ENCODE data around the gene RBMS2.

RBMS2 gene

DNA sequence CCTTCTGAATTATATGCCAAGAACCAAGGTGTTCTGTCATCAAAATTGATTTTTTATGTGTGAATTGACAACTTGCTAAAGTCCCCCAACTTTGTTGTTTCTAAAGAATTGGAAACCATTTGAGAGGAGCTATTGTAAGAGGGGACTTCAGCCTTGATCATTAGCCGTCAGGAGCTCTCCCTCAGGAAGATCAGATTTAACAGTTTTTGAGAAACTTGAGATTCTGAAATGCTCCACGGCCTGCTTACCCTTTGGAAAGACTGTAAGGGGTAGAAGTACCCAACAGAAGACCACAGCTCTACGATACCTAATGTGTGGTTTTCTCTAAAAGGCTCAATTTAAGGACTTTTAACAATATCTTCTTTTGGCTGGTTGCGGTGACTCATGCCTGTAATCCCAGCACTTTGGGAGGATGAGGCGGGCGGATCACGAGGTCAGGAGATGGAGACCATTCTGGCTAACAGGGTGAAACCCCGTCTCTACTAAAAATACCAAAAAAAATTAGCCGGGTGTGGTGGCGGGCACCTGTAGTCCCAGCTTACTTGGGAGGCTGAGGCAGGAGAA, 57.4 kb downstream of the RBMS2 start:
- Mint-ChIP-seq H3K27ac (no peak overlapping the region), H3K4me1 (peaks cover 27% of the 10 kb centered on the region), H3K27me3 (no peaks in the 10 kb centered on the region), H3K4me3 (no peak overlapping the region), H3K9me3 (no peaks in the 10 kb centered on the region), H3K36me3 (no peaks in the 10 kb centered on the region)
- CTCF ChIA-PET, result interaction anchor here (7.9 kb wide), 1 partner anchor 65 kb away, joined by 66 read pairs; no protein-coding TSS in a partner anchor
- DNase-seq, result no peak

DNA sequence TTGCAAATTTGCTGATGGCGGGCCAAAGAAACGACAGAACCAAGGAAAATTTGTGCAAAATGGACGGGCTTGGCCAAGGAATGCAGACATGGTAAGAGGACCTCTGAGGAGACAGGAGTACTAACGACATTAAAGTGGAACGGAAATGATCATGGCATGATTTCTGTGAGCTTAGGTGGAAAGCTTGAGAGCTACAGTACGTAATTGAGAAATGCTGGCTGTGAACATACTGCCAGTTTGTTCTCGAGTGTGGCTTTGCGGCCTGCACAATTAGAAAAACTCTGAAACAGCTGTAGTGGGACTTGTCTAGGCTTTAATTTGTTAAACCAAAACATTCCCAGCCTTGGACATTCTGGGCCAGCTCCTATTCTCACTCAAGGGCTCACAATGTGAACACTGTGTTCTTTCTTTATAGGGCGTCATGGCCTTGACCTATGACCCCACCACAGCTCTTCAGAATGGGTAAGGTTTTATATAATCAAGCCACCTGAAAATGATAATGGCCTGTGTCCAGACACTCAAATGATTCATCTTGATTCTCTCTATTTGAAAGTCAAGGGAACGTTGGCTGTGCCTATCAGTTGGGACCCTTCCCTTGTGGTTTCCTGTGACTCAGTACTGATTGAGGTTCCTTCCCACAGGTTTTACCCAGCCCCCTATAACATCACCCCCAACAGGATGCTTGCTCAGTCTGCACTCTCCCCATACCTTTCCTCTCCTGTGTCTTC, 60.0 kb downstream of the RBMS2 start:
- DNase-seq, result peak; percentile 28
- H3K27ac Mint-ChIP-seq, result peak overlapping the region; percentile 81
- H3K4me3 Mint-ChIP-seq, result no peak overlapping the region

DNA sequence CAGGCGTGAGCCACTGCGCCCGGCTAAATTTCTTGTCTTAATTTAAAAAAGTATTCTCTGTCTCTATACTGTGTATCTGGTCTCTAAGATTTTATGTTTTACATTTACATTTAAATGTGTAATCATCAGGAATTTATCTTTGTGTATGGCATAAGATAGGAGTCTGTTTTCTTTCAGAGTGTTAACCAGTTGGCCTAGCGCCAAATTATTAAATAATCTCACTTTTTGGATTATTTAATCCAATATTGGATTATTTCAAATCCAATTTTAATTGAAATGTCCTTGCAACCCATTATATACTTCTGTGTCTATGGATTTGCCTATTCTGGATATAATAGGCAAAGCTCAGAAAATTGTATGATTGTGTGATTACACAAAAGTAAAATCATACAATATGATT, 63.5 kb downstream of the RBMS2 start:
- Mint-ChIP-seq H3K4me3 (no peak overlapping the region), H3K4me1 (peaks cover 28% of the 10 kb centered on the region), H3K9me3 (no peaks in the 10 kb centered on the region), H3K27ac (no peak overlapping the region), H3K36me3 (no peaks in the 10 kb centered on the region), H3K27me3 (peaks cover 1% of the 10 kb centered on the region)
- CTCF ChIA-PET, result interaction anchor here (0.6 to 1.6 kb wide), 2 partner anchors 12 to 94 kb away, joined by 3 to 4 read pairs; no protein-coding TSS in a partner anchor
- DNase-seq, result no peak

More for the DNA sequence above, 60.0 kb downstream of the RBMS2 start:
- Mint-ChIP-seq H3K9me3 (no peaks in the 10 kb centered on the region), H3K36me3 (no peaks in the 10 kb centered on the region), H3K27me3 (no peaks in the 10 kb centered on the region), H3K4me1 (peaks cover 27% of the 10 kb centered on the region)
- CTCF ChIA-PET, result interaction anchor here (0.6 to 2.3 kb wide), 8 partner anchors 9 to 424 kb away, joined by 3 to 15 read pairs (median 6); no protein-coding TSS in a partner anchor

DNA sequence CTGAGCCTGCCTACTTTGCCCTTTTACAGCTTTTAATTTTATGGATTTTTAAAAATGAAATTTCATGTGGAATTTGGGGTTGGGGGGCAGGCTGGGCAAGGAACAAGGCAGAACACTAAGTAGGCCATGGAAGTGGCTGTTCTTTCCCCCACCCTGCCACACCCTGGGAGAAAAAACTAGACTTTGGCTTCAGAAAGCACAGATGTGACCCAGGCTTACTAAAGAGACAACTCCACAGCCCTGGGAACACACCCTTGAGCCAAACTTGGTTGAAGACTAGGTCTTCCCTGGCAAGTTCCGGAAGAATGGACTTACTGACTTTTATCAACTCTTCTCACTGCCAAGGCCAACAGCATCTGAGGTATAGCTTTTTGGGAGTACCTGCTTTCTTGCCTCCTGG, 68.2 kb downstream of the RBMS2 start:
- CTCF ChIA-PET, result interaction anchor here (0.8 to 6.6 kb wide), 9 partner anchors 9 to 398 kb away, joined by 3 to 47 read pairs (median 15); partner anchors contain the start of gene RBMS2
- peaks cover 2% of the 10 kb centered on the region for H3K4me1 Mint-ChIP-seq
- H3K27me3 Mint-ChIP-seq, result peaks cover 6% of the 10 kb centered on the region
- H3K36me3 Mint-ChIP-seq, result peaks cover 2% of the 10 kb centered on the region
- H3K9me3 Mint-ChIP-seq, result no peaks in the 10 kb centered on the region
- no peak overlapping the region for H3K27ac Mint-ChIP-seq
- DNase-seq, result no peak
- no peak overlapping the region for H3K4me3 Mint-ChIP-seq

DNA sequence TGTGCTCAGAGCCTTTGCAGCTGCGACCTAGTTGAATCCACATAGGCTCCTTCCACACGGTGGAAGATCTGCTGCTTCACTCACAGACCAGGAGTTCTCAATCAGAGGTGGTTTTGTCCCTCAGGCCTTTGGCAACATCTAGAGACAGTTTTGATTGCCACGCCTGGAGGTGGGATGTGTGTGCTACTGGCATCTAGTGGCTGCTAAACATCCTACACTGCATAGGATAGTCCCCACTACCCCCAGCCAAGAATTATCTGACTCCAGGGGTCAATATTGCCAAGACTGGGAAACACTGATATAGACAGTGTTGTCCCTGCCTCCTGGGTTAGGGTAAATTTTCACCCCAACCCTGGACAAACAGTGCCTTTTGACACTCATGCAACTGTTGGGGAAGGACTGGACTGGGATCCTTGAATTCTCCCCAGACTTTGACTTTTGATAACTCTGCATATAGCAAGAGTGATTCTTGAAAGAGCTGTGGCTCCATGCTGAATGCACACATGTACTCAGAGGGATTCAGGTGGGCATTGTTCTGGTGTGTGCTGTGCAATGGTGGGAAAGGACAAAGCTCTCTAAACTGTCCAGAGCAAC, 68.7 kb downstream of the RBMS2 start:
- Mint-ChIP-seq H3K4me3 (no peak overlapping the region), H3K9me3 (no peaks in the 10 kb centered on the region), H3K4me1 (peaks cover 2% of the 10 kb centered on the region), H3K27ac (no peak overlapping the region), H3K36me3 (peaks cover 2% of the 10 kb centered on the region), H3K27me3 (peaks cover 6% of the 10 kb centered on the region)
- DNase-seq, result peak; percentile 50
- CTCF ChIA-PET, result interaction anchor here (0.5 to 6.6 kb wide), 12 partner anchors 9 to 399 kb away, joined by 3 to 47 read pairs (median 7); partner anchors contain the start of gene RBMS2

DNA sequence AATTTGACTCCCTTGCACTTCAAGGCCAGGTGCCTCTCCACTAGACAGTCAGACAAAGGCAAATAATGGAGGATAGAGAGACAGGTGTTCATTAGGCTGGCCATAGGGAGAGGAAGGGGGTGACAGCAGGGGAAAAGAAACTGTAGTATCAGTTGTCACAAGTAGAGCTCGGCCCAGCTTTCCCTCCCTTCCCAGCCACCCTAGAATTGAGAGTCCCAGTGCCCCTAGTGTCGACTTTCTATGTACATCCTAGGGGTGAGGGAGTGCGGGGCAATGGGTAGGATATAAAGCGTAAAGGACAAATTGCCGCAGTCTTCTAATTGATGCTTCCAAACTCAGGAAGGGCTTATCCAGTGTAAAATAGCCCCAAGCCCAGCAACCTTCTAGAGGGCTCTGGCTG, 69.5 kb downstream of the RBMS2 start:
- DNase-seq, result no peak
- peaks cover 6% of the 10 kb centered on the region for H3K27me3 Mint-ChIP-seq
- CTCF ChIA-PET, result interaction anchor here (0.5 to 6.6 kb wide), 10 partner anchors 10 to 81 kb away, joined by 3 to 47 read pairs (median 10); no protein-coding TSS in a partner anchor
- H3K36me3 Mint-ChIP-seq, result peaks cover 2% of the 10 kb centered on the region
- H3K4me3 Mint-ChIP-seq, result no peak overlapping the region
- no peak overlapping the region for H3K27ac Mint-ChIP-seq
- no peaks in the 10 kb centered on the region for H3K9me3 Mint-ChIP-seq
- H3K4me1 Mint-ChIP-seq, result peaks cover 4% of the 10 kb centered on the region

DNA sequence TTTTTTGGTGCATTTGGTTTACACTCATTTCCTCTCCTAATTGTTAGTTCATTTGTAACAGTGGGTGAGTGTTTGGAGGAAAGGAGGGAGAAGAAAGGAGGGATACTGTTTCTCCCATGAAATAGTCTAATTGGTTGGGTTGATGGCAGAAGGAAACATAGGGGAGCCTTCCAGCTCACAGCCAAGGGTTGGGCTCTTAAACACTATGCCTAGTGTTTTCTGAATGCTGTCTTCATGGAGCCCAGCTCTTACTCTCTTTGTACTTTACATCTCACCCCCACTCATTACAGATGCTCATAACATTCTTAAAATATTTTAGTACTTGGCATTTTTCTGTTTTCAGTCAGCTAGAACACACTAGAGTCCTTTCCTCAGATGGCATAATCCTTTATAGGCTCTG, 70.3 kb downstream of the RBMS2 start:
- CTCF ChIA-PET, result interaction anchor here (0.9 to 6.6 kb wide), 9 partner anchors 9 to 81 kb away, joined by 3 to 47 read pairs (median 15); no protein-coding TSS in a partner anchor
- Mint-ChIP-seq H3K4me1 (peaks cover 4% of the 10 kb centered on the region), H3K4me3 (no peak overlapping the region), H3K27me3 (peaks cover 6% of the 10 kb centered on the region), H3K36me3 (peaks cover 4% of the 10 kb centered on the region), H3K27ac (peak overlapping the region; percentile 56), H3K9me3 (no peaks in the 10 kb centered on the region)
- no peak for DNase-seq

DNA sequence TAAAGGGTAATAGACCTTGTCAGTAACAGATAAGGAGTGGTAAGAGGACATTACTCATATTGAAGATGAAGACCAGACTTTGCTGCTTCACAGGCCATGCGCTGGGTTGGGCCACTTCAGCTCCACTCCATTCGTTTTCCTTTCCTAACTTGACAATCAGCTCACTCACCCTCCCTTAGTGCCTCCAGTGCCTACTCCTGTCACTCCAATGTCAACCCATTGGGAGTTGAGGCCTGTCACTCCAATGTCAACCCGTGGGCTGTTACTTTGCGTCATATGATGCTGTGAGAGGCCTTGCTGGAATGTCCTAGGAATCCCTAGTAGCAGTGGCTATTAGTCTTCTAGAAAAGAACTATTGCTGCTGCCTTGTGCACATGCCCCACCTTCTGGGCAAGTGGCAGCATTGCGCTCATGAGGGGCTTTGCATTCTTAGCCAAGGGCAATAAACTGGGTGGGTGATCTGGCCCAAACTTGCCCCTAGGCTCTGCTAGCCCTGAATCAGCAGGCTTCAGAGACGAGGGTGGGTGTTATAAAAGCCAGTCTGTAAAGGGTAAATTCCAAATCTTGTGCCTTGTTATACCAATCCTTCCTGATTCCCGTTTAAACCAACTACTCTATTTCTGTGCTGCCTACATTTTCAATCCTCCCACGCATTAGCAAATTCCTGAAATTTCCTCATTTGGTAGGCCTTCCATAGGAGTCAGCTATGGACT, 72.4 kb downstream of the RBMS2 start:
- peaks cover 4% of the 10 kb centered on the region for H3K4me1 Mint-ChIP-seq
- H3K4me3 Mint-ChIP-seq, result no peak overlapping the region
- peak; percentile 72 for DNase-seq
- H3K27ac Mint-ChIP-seq, result no peak overlapping the region
- CTCF ChIA-PET, result interaction anchor here (0.6 to 6.6 kb wide), 10 partner anchors 13 to 92 kb away, joined by 3 to 47 read pairs (median 5); no protein-coding TSS in a partner anchor
- H3K9me3 Mint-ChIP-seq, result no peaks in the 10 kb centered on the region
- H3K27me3 Mint-ChIP-seq, result peaks cover 6% of the 10 kb centered on the region
- peaks cover 17% of the 10 kb centered on the region for H3K36me3 Mint-ChIP-seq

DNA sequence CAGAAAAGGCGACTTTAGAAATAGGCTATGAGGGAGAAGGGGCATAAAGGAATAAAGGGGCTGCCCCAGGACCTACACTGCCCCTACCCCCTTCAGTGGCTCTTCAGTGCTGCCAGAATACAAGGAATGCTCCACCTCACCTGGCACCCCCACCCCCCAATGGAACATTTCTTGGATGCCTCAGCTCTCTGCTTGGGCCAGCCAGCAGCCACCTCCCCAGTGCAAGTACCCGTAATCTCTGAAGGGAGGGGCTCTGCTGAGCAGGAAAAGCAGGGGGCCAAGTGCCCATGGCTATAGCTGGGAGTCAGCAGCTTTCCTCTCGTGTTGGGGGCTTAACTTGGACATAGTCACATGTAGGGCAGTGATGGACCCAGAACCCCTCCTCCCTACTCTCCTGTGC, 75.2 kb downstream of the RBMS2 start:
- Mint-ChIP-seq H3K4me3 (no peak overlapping the region), H3K27ac (no peak overlapping the region), H3K27me3 (no peaks in the 10 kb centered on the region), H3K4me1 (peaks cover 2% of the 10 kb centered on the region), H3K36me3 (peaks cover 42% of the 10 kb centered on the region), H3K9me3 (no peaks in the 10 kb centered on the region)
- CTCF ChIA-PET, result interaction anchor here (1.2 kb wide), 1 partner anchor 95 kb away, joined by 3 read pairs; no protein-coding TSS in a partner anchor
- no peak for DNase-seq

DNA sequence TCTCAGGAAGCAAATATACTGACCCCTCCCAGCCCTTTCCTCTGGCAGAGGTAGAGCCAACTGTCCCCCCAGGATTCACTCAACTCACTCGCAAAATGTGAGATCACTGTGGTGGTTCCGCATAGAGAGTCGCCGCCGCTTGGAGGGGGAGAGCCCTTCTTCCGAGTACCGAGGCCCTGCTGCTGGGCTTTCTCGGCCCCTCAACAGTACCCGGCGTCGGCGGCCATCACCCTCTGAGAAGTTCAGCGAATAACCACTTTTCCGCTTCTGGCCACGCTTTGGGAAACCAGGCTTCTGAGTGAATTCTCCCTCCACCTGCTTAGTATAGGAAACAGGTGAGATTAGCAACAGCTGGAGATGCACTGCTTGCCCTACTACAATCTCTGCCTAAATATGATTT, 77.4 kb downstream of the RBMS2 start:
- no peak overlapping the region for H3K4me3 Mint-ChIP-seq
- no peak overlapping the region for H3K27ac Mint-ChIP-seq
- no peaks in the 10 kb centered on the region for H3K9me3 Mint-ChIP-seq
- DNase-seq, result no peak
- H3K4me1 Mint-ChIP-seq, result peaks cover 2% of the 10 kb centered on the region
- peaks cover 59% of the 10 kb centered on the region for H3K36me3 Mint-ChIP-seq
- no peaks in the 10 kb centered on the region for H3K27me3 Mint-ChIP-seq
- CTCF ChIA-PET, result interaction anchor here (0.9 to 1.2 kb wide), 2 partner anchors 38 to 85 kb away, joined by 4 to 5 read pairs; no protein-coding TSS in a partner anchor

DNA sequence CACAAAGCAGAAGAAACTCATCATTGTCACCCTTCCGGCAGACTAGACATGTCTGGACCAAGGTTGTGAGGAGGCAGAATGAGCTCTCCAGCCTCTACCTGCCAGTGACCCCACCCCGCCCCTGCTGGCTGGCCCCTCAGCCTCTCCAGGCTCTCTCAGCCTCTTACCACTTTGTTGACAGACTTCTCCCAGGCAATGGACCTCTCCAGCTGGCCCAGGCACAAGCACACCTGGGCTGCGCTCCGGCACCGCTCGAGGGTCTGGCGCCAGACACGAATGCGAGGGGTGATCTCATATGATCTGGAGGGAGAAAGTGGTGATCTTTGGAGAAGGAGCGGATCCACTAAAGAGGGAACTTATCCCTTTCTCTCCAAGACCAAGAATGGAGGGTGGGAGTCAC, 78.2 kb downstream of the RBMS2 start:
- peaks cover 2% of the 10 kb centered on the region for H3K4me1 Mint-ChIP-seq
- DNase-seq, result no peak
- H3K4me3 Mint-ChIP-seq, result no peak overlapping the region
- H3K27me3 Mint-ChIP-seq, result no peaks in the 10 kb centered on the region
- H3K27ac Mint-ChIP-seq, result no peak overlapping the region
- no peaks in the 10 kb centered on the region for H3K9me3 Mint-ChIP-seq
- CTCF ChIA-PET, result interaction anchor here (1.2 kb wide), 1 partner anchor 37 kb away, joined by 4 read pairs; no protein-coding TSS in a partner anchor
- H3K36me3 Mint-ChIP-seq, result peaks cover 66% of the 10 kb centered on the region

DNA sequence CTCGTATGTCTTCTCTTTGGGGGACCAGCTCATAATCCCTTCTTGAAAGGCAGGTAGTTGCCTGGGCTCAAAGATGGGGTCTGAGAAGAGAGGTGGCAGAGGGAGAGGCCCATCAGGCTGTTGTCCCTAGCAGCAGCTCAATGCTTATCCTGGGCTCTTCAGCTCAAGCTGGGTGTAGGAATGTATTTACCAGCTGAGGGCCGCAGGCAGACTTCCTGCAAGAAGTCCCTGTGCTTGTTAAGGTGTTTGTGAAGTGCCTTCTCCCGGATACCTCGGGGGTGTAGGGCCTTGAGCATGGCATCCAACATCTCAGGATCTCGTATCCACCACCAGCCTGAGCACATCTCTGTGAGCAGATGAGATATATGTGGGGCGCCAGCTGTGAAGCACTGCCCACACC, 79.1 kb downstream of the RBMS2 start:
- H3K27me3 Mint-ChIP-seq, result no peaks in the 10 kb centered on the region
- DNase-seq, result no peak
- H3K36me3 Mint-ChIP-seq, result peaks cover 72% of the 10 kb centered on the region
- CTCF ChIA-PET, result interaction anchor here (0.8 to 3.2 kb wide), 4 partner anchors 10 to 99 kb away, joined by 3 to 31 read pairs (median 12); no protein-coding TSS in a partner anchor
- no peaks in the 10 kb centered on the region for H3K9me3 Mint-ChIP-seq
- H3K4me1 Mint-ChIP-seq, result peaks cover 2% of the 10 kb centered on the region
- no peak overlapping the region for H3K27ac Mint-ChIP-seq
- no peak overlapping the region for H3K4me3 Mint-ChIP-seq

DNA sequence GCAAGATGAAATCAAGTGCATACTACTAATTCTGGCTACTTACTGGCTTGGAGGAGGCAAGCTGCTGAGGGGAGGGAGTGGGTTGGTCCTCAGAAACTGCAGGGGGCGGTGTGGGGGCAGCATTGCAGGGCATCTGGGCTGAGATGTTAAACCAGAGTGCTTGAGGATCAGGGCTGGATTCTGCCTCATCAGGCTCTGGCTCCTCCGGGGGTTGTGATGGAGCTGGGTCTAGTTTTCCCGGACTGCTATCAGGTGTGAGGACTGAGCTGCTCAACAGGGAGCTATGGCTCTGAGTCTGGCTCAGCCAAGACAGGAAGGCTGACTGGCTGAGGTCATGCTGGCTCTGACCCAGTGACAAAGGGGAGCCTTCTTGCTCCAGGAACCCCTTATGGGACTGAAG, 79.9 kb downstream of the RBMS2 start:
- no peaks in the 10 kb centered on the region for H3K9me3 Mint-ChIP-seq
- no peak overlapping the region for H3K4me3 Mint-ChIP-seq
- H3K27me3 Mint-ChIP-seq, result no peaks in the 10 kb centered on the region
- CTCF ChIA-PET, result interaction anchor here (0.6 to 3.2 kb wide), 5 partner anchors 10 to 400 kb away, joined by 3 to 31 read pairs (median 6); no protein-coding TSS in a partner anchor
- no peak overlapping the region for H3K27ac Mint-ChIP-seq
- DNase-seq, result peak; percentile 61
- peaks cover 80% of the 10 kb centered on the region for H3K36me3 Mint-ChIP-seq
- H3K4me1 Mint-ChIP-seq, result no peaks in the 10 kb centered on the region

Data from activated naive CD4-positive, alpha-beta T cell treated with anti-CD3 and anti-CD28 coated beads, Interleukin-2, amount 10 ng/mL, durations not matched to agents 7 days and 5 days (primary cell).